Gastroesophageal sphincter (tissue), 4 donors: ENCODE measurements around the gene CNOT6L. TPM values are rescaled to one million over a fixed set of nuclear protein-coding genes. Genes with fewer than 3 reads are reported as not detected.

ENCODE experiments used
- ATAC-seq: fragments of 150-250 bp; one replicate; pipeline ENCODE4 v1.9.1; 2016; ENCODE audit warnings: mild to moderate bottlenecking, moderate library complexity
- H3K27ac ChIP-seq, 4 donors: fragments of 200-600 bp; sonication (generic) in 3 of 4; 1 replicate in 3 of 4; 2 replicates in 1 of 4; pipeline ENCODE4 v1.5.1; 2016 to 2019
- H3K27me3 ChIP-seq: fragments of 200-600 bp; sonication (generic); one replicate; pipeline ENCODE4 v1.5.1; 2019
- H3K36me3 ChIP-seq, 2 donors: fragments of 200-600 bp; sonication (generic); one replicate each; pipeline ENCODE4 v1.5.1; 2019; ENCODE audit warnings: control low read depth in 1 of 2
- H3K4me1 ChIP-seq, 3 donors: fragments of 200-600 bp; sonication (generic); 1 replicate in 2 of 3; 2 replicates in 1 of 3; pipeline ENCODE4 v1.5.1; 2016 to 2019; ENCODE audit warnings: control low read depth in 2 of 3
- H3K4me3 ChIP-seq, 2 donors: fragments of 200-600 bp; sonication (generic); one replicate each; pipeline ENCODE4 v1.5.1; 2019; ENCODE audit warnings: mild to moderate bottlenecking in 1 of 2, moderate library complexity in 1 of 2
- H3K9me3 ChIP-seq, 3 donors: fragments of 200-600 bp; sonication (generic); one replicate each; pipeline ENCODE4 v1.5.1; 2017 to 2019; ENCODE audit warnings: control low read depth in 2 of 3
- EP300 ChIP-seq: sonication (generic); formaldehyde crosslinking; IDR thresholded peaks from one replicate; pipeline ENCODE4 v1.6.1; 2017; ENCODE audit warnings: antibody characterized with exemption, mild to moderate bottlenecking
- POLR2A ChIP-seq, 2 donors: fragments of 450-650 bp; IDR thresholded peaks; one replicate each; pipeline ENCODE4 v1.6.1; 2017; ENCODE audit warnings: antibody characterized with exemption in 2 of 2, mild to moderate bottlenecking in 2 of 2, moderate library complexity in 1 of 2
- POLR2AphosphoS5 ChIP-seq: sonication (generic); formaldehyde crosslinking; IDR thresholded peaks from one replicate; pipeline ENCODE4 v1.6.1; 2017; ENCODE audit warnings: antibody characterized with exemption
- WGBS, 2 donors: methylation state at CpG; one replicate each; pipeline ENCODE4 v1.1.5; 2018; ENCODE audit warnings: low coverage in 1 of 2; 5-methylcytosine and 5-hydroxymethylcytosine counted together
- total RNA-seq, 4 donors: library from RNA; depleted of rRNA; stranded (reverse); fragments of >200 nt; gene quantifications; one replicate each; pipeline ENCODE4 v1.1.0, GENCODE V29; 2016
- TF ChIP-seq, protein P1 (sequence below), 4 experiments: fragments of 200-600 bp in 2 of 4; fragments of 450-650 bp in 2 of 4; sonication (generic) in 1 of 4; IDR thresholded peaks; one replicate each; pipeline ENCODE4 v1.5.1; 2017 to 2019; ENCODE audit warnings: antibody characterized with exemption in 4 of 4, mild to moderate bottlenecking in 2 of 4, moderate library complexity in 2 of 4

CNOT6L gene
- total RNA-seq, 4 donors from 2014 or later, result 21.0 to 24.8 (median 22.3) TPM

DNA sequence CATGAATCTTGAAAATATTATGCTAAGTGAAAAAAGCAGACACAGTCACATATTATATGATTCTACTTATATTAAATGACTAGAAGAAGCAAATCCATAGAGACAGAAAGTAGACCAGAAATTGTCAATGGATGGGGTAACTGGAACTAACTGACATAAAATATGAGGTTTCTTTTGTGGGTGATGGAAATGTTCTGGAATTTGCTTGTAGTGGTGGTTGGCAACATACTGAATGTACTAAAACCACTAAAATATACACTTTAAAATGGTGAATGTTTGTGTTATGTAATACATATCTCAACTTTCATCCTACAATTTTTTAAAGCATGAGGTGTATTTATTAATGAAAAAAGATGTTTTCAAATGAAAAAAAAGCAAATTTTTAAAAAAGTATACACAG is 14.7 kb downstream of the CNOT6L start:
- Histone ChIP-seq H3K27me3 (no peaks in the 10 kb centered on the region), H3K9me3 (no peaks in the 10 kb centered on the region), H3K36me3 (no peaks in the 10 kb centered on the region), H3K27ac (no peak overlapping the region), H3K4me3 (no peak overlapping the region), H3K4me1 (peaks cover 0 to 53% (median 11%) of the 10 kb centered on the region in 3 donors)
- TF ChIP-seq EP300, result no peak
- TF ChIP-seq POLR2AphosphoS5, result no peak
- TF ChIP-seq, protein P1, sequence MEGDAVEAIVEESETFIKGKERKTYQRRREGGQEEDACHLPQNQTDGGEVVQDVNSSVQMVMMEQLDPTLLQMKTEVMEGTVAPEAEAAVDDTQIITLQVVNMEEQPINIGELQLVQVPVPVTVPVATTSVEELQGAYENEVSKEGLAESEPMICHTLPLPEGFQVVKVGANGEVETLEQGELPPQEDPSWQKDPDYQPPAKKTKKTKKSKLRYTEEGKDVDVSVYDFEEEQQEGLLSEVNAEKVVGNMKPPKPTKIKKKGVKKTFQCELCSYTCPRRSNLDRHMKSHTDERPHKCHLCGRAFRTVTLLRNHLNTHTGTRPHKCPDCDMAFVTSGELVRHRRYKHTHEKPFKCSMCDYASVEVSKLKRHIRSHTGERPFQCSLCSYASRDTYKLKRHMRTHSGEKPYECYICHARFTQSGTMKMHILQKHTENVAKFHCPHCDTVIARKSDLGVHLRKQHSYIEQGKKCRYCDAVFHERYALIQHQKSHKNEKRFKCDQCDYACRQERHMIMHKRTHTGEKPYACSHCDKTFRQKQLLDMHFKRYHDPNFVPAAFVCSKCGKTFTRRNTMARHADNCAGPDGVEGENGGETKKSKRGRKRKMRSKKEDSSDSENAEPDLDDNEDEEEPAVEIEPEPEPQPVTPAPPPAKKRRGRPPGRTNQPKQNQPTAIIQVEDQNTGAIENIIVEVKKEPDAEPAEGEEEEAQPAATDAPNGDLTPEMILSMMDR (IDR thresholded peaks at IDR 0.05), result no peak
- no peak for TF ChIP-seq POLR2A (IDR thresholded peaks at IDR 0.05)
- ATAC-seq, result no peak

DNA sequence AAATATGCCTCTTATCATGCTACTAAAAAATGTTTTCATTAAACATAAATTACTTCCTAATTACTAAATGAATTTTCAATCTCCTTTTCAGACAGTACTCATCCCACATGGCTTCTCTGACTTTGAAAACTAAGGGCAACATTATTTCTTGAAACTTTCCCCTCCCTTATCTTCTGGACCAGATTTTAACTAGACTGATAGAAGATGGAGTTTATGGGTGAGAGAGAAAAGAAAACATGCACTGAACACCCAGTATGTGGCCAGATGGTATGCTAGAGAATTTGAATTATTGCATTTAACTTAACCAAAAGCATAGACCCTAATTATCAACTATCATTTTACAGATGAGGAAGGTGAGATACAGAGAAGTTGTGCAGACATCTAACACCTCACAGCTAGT is 16.8 kb downstream of the CNOT6L start:
- TF ChIP-seq POLR2A (IDR thresholded peaks at IDR 0.05), result no peak
- TF ChIP-seq EP300, result no peak
- TF ChIP-seq POLR2AphosphoS5, result no peak
- TF ChIP-seq, protein P1 (IDR thresholded peaks at IDR 0.05), result no peak
- no peaks in the 10 kb centered on the region for H3K27me3 ChIP-seq
- H3K4me1 ChIP-seq, result peaks cover 0 to 71% (median 11%) of the 10 kb centered on the region in 3 donors
- H3K36me3 ChIP-seq, result no peaks in the 10 kb centered on the region
- no peaks in the 10 kb centered on the region for H3K9me3 ChIP-seq
- no peak overlapping the region for H3K4me3 ChIP-seq
- no peak overlapping the region for H3K27ac ChIP-seq
- ATAC-seq, result no peak

DNA sequence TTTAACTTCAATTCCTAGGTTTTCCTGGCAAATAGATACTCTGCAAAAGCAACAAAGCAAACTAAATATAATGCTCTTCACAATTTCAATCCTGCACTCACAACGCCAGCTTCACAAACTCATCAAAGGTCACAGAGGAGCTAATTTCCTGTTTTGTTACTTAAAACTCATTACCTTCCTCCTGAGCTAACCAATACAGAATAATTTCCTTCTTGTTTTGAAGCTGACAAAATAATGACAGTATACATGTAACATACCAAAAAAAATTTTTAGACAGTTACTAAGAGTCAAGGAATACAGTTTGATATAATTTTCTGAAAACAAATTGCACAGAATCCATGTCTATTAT is 17.9 kb downstream of the CNOT6L start:
- WGBS, 2 donors, result 45 to 64% methylated on average over 1 of the region's 1 CpG
- no peak overlapping the region for H3K4me3 ChIP-seq
- H3K27ac ChIP-seq, result peak overlapping the region; percentile 1 to 42 (median 23)
- no peaks in the 10 kb centered on the region for H3K27me3 ChIP-seq
- H3K9me3 ChIP-seq, result no peaks in the 10 kb centered on the region
- no peak for ATAC-seq
- H3K4me1 ChIP-seq, result peaks cover 0 to 79% (median 11%) of the 10 kb centered on the region in 3 donors
- H3K36me3 ChIP-seq, result no peaks in the 10 kb centered on the region
- TF ChIP-seq, protein P1 (IDR thresholded peaks at IDR 0.05), result no peak

DNA sequence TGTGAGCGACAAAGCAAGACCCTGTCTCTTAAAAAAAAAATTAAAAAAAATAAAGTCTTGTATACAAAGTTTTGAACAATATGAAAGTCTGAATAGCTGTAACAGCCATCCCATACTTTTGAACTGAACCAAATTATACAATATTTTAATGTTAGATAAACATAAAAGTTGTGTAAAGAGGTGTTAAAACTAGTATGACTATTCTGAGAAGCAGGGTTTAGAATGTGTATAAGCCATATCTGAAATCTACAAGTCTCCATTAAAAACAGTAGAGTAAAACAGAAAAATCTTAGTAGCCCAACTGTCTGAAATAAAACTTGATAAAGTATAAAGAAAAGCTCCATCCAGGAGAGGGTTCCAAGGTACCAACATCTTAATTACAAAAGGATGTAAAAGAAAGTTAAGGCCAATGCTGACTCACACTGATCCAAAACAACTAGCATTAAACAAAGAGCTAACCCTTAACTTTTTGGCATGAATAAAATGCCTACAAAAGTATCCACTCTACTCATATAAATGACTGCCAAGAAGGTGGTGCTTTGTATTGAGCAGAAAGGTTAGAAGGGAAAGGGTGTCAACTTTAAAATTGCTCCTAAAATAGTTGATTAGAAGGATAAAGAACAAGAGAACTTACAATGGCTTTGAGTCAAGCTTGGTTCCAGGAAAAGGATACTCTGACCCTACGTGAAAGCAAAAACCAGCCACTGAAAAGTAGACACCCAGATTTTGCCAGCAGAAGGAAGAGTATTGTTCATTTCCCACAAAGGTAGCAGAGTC is 18.5 kb downstream of the CNOT6L start:
- ATAC-seq, result peak; percentile 62
- H3K4me1 ChIP-seq, result peaks cover 0 to 75% (median 11%) of the 10 kb centered on the region in 3 donors
- no peaks in the 10 kb centered on the region for H3K27me3 ChIP-seq
- no peaks in the 10 kb centered on the region for H3K9me3 ChIP-seq
- 40 to 45% methylated on average over 2 of the region's 2 CpGs for WGBS, 2 donors
- no peak overlapping the region for H3K4me3 ChIP-seq
- TF ChIP-seq POLR2A (IDR thresholded peaks at IDR 0.05) (no peak), EP300 (no peak), POLR2AphosphoS5 (peak; percentile 27)
- TF ChIP-seq, protein P1 (IDR thresholded peaks at IDR 0.05), result no peak
- H3K36me3 ChIP-seq, result no peaks in the 10 kb centered on the region
- H3K27ac ChIP-seq, result peak overlapping the region; percentile 17 to 48 (median 36)

DNA sequence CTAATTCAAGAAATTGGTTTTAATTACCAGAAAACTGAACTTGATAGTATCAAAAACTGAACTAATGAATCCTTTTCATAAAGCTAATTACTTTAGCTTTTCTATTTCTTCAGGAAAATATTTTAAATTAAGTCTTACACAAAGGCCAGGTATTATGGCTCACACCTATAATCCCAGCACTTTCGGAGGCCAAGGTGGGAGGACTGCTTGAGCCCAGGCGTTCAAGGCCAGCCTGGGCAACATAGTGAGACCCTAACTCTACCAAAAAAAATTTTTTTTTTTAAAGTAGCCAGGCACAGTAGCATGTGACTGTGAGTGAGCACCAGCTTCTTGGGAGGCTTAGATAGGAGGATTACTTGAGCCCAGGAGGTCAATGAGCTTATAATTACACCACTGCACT is 19.1 kb downstream of the CNOT6L start:
- no peaks in the 10 kb centered on the region for H3K27me3 ChIP-seq
- H3K27ac ChIP-seq, result peak overlapping the region in 3 of 4 donors; percentile 23 to 48 (median 42)
- H3K4me3 ChIP-seq, result no peak overlapping the region
- H3K9me3 ChIP-seq, result no peaks in the 10 kb centered on the region
- no peak for ATAC-seq
- H3K4me1 ChIP-seq, result peaks cover 0 to 69% (median 11%) of the 10 kb centered on the region in 3 donors
- TF ChIP-seq, protein P1 (IDR thresholded peaks at IDR 0.05), result no peak
- 93 to 100% methylated on average over 2 of the region's 2 CpGs for WGBS, 2 donors
- H3K36me3 ChIP-seq, result no peaks in the 10 kb centered on the region
